Common myeloid progenitor, CD34-positive (primary cell): ENCODE measurements around the gene ITPK1.

Experiments
- CTCF ChIA-PET: fragments of 350-600 bp; sonication (Branson Sonifier 250); formaldehyde crosslinking; loops from one replicate; lab custom pipeline; 2021; ENCODE audit warnings: antibody characterized with exemption; lab: Charles Lee
- POLR2A ChIA-PET: fragments of 350-600 bp; sonication (Branson Sonifier 250); formaldehyde crosslinking; loops from one replicate; lab custom pipeline; 2021; ENCODE audit warnings: antibody characterized with exemption; lab: Charles Lee
- DNase-seq, 3 donors: peaks; one replicate each; pipeline versions ENCODE4 v3.0.0 to v3.0.0-alpha.2; 2013
- H3K27ac ChIP-seq, 2 experiments: 1 replicate in 1 of 2; 2 replicates in 1 of 2; pipeline ENCODE4 v1.7.0; 2013; ENCODE audit warnings: inconsistent platforms in 2 of 2, low read length in 2 of 2, mild to moderate bottlenecking in 2 of 2, low read depth in 1 of 2, moderate library complexity in 1 of 2; ENCODE audit not compliant: severe bottlenecking in 2 of 2, insufficient read depth in 1 of 2, poor library complexity in 1 of 2
- H3K27me3 ChIP-seq, 5 experiments: replicated peaks in 2 of 5; 1 replicate in 3 of 5; 2 replicates in 2 of 5; pipeline versions ENCODE4 v1.6.1 to v1.7.0; 2013; ENCODE audit warnings: low read length in 4 of 5, mild to moderate bottlenecking in 2 of 5, moderate library complexity in 2 of 5, inconsistent platforms in 1 of 5; ENCODE audit not compliant: insufficient read depth in 5 of 5, control insufficient read depth in 4 of 5
- H3K36me3 ChIP-seq, 4 experiments: 1 replicate in 2 of 4; 2 replicates in 2 of 4; pipeline versions ENCODE4 v1.6.1 to v1.7.0; 2013; ENCODE audit warnings: low read length in 3 of 4, control low read depth in 1 of 4, mild to moderate bottlenecking in 1 of 4; ENCODE audit not compliant: control insufficient read depth in 4 of 4, insufficient read depth in 4 of 4
- H3K4me1 ChIP-seq, 4 experiments: 1 replicate in 3 of 4; 2 replicates in 1 of 4; pipeline versions ENCODE4 v1.6.1 to v1.7.1; 2013; ENCODE audit warnings: low read length in 3 of 4, mild to moderate bottlenecking in 3 of 4, control low read depth in 1 of 4, inconsistent platforms in 1 of 4, moderate library complexity in 1 of 4; ENCODE audit not compliant: control insufficient read depth in 4 of 4, insufficient read depth in 4 of 4; ENCODE audit errors: control extremely low read depth in 1 of 4
- H3K4me3 ChIP-seq, 7 experiments: 1 replicate in 4 of 7; 2 replicates in 3 of 7; pipeline versions ENCODE4 v1.5.1 to v1.7.0; 2013; ENCODE audit warnings: mild to moderate bottlenecking in 7 of 7, low read length in 6 of 7, moderate library complexity in 6 of 7, inconsistent platforms in 2 of 7, low read depth in 2 of 7, control low read depth in 1 of 7; ENCODE audit not compliant: insufficient read depth in 4 of 7, control insufficient read depth in 1 of 7; ENCODE audit errors: extremely low read depth in 1 of 7
- H3K9me3 ChIP-seq, 5 experiments: 1 replicate in 4 of 5; 2 replicates in 1 of 5; pipeline versions ENCODE4 v1.6.1 to v1.7.1; 2013; ENCODE audit warnings: low read length in 4 of 5, mild to moderate bottlenecking in 2 of 5, inconsistent platforms in 1 of 5, low read depth in 1 of 5, moderate library complexity in 1 of 5; ENCODE audit not compliant: control insufficient read depth in 4 of 5, insufficient read depth in 2 of 5; ENCODE audit errors: control extremely low read depth in 1 of 5
- WGBS: methylation state at CpG from one replicate; pipeline ENCODE4 v1.1.5; 2013; ENCODE audit not compliant: insufficient coverage; 5-methylcytosine and 5-hydroxymethylcytosine counted together

ITPK1 gene

GRCh38 chr14:93048843-93049242 is 66.9 kb downstream of the ITPK1 start:
- CTCF ChIA-PET: interaction anchor here (0.6 to 4.2 kb wide), 4 partner anchors 14 to 64 kb away, joined by 3 to 24 read pairs (median 8); no protein-coding TSS in a partner anchor
- 100% methylated on average over 2 of the region's 2 CpGs for WGBS

DNA sequence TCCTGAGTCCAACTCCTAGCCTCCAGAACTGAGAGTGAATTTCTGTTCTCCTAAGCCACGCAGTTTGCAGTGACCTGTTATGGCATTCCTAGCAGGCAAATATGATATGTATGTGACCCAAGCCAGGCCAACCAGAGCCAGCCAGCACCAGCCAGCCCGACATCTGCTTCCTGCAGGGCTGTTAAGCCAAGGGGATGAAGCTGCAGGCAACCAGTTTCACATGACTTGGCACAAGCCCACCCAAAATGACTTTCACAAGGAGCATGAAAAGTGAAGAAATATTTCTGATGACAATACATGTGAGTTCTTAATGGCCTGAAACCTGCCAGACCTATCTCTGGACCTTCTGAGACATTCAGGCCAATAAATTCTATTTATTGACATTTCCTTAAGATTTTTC is 68.1 kb downstream of the ITPK1 start:
- 6% methylated on average over 2 of the region's 2 CpGs for WGBS
- H3K9me3 ChIP-seq: no peaks in the 10 kb centered on the region
- peaks cover 2 to 13% (median 7%) of the 10 kb centered on the region in 4 experiments for H3K36me3 ChIP-seq
- POLR2A ChIA-PET: no interaction called here
- H3K27me3 ChIP-seq: no peaks in the 10 kb centered on the region
- H3K4me3 ChIP-seq: no peak overlapping the region
- peaks cover 0 to 64% (median 37%) of the 10 kb centered on the region in 4 experiments for H3K4me1 ChIP-seq
- peak; percentile 78 to 97 (median 96) for DNase-seq
- H3K27ac ChIP-seq: peak overlapping the region in 1 of 2 experiments; percentile 56
- CTCF ChIA-PET: interaction anchor here (0.7 to 4.2 kb wide), 4 partner anchors 8 to 65 kb away, joined by 3 to 24 read pairs (median 8); no protein-coding TSS in a partner anchor

More at GRCh38 chr14:93048843-93049242, 66.9 kb downstream of the ITPK1 start:
- POLR2A ChIA-PET: no interaction called here
- Histone ChIP-seq H3K27me3 (no peaks in the 10 kb centered on the region), H3K36me3 (peaks cover 2 to 13% (median 7%) of the 10 kb centered on the region in 4 experiments), H3K4me3 (no peak overlapping the region), H3K9me3 (no peaks in the 10 kb centered on the region), H3K27ac (peak overlapping the region in 1 of 2 experiments; percentile 20), H3K4me1 (peaks cover 0 to 52% (median 29%) of the 10 kb centered on the region in 4 experiments)
- DNase-seq: no peak

- CTCF ChIA-PET: interaction anchor here (0.7 to 4.2 kb wide), 6 partner anchors 9 to 85 kb away, joined by 3 to 24 read pairs (median 6); no protein-coding TSS in a partner anchor
- peak overlapping the region in 1 of 2 experiments; percentile 56 for H3K27ac ChIP-seq
- H3K4me1 ChIP-seq: peaks cover 0 to 69% (median 38%) of the 10 kb centered on the region in 4 experiments
- no peaks in the 10 kb centered on the region for H3K27me3 ChIP-seq
- POLR2A ChIA-PET: no interaction called here
- peak overlapping the region in 1 of 7 experiments; percentile 4 for H3K4me3 ChIP-seq
- no peak for DNase-seq
- peaks cover 2 to 13% (median 7%) of the 10 kb centered on the region in 4 experiments for H3K36me3 ChIP-seq
- no peaks in the 10 kb centered on the region for H3K9me3 ChIP-seq
- WGBS: 79% methylated on average over 4 of the region's 4 CpGs
These were observed 68.6 kb downstream of the ITPK1 start for GRCh38 chr14:93047157-93047556.

DNA sequence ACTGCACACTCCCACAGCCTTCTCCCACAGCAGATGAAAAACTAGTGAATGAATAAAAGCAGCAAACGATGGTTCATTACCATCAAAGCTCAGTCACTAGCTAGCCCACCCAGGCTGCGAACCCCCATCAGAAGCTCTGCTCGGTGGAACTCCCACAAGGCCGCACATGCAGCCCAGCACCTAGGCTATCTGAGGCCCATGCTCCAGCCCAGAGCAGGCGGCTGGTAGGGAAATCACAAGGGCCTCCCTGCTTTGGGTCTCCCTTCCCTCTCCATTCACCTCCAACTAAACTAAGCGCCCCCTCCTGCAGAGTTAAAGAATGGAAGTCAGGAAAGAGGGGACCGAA is 69.0 kb downstream of the ITPK1 start:
- peak overlapping the region in 1 of 7 experiments; percentile 12 for H3K4me3 ChIP-seq
- no peaks in the 10 kb centered on the region for H3K9me3 ChIP-seq
- peaks cover 0 to 74% (median 41%) of the 10 kb centered on the region in 4 experiments for H3K4me1 ChIP-seq
- peak overlapping the region in 1 of 2 experiments; percentile 56 for H3K27ac ChIP-seq
- 89% methylated on average over 4 of the region's 7 CpGs for WGBS
- peaks cover 2 to 13% (median 7%) of the 10 kb centered on the region in 4 experiments for H3K36me3 ChIP-seq
- DNase-seq: no peak
- ChIA-PET CTCF (interaction anchor here (1.0 to 4.2 kb wide), 6 partner anchors 9 to 86 kb away, joined by 3 to 24 read pairs (median 6); no protein-coding TSS in a partner anchor), POLR2A (no interaction called here)
- H3K27me3 ChIP-seq: no peaks in the 10 kb centered on the region

- 53% methylated on average over 14 of the region's 16 CpGs for WGBS
- Histone ChIP-seq H3K4me3 (peak overlapping the region in 2 of 7 experiments; percentile 6 to 28), H3K27ac (peak overlapping the region in 1 of 2 experiments; percentile 56), H3K9me3 (no peaks in the 10 kb centered on the region), H3K36me3 (peaks cover 2 to 9% (median 5%) of the 10 kb centered on the region in 4 experiments), H3K4me1 (peaks cover 0 to 79% (median 46%) of the 10 kb centered on the region in 4 experiments), H3K27me3 (no peaks in the 10 kb centered on the region)
- ChIA-PET CTCF (interaction anchor here (1.3 to 4.2 kb wide), 4 partner anchors 9 to 86 kb away, joined by 4 to 24 read pairs (median 6); no protein-coding TSS in a partner anchor), POLR2A (no interaction called here)
- DNase-seq: peak in 2 of 3 donors; percentile 26 to 43
These were observed 69.6 kb downstream of the ITPK1 start for GRCh38 chr14:93045965-93046704.

DNA sequence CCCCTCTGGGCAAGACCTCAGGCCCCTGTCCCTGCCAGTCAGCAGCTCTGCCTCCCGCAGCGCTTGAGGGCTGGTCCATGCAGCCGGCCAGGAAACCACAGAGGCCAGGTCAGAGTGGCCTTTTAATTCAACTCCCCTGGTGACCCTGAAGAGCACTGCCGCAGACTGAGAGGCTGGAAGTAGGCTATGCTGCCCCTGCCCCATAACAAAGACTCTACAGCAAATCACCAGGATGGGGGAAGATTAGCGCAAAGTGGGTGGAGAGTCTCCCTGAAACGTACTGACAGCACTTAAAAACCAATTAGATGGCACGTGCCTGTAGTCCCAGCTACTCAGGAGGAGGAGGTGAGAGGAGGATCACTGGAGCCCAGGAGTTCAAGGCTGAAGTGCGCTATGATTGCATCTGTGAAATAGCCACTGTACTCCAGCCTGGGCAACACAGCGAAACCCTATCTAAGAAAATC is 70.5 kb downstream of the ITPK1 start:
- H3K36me3 ChIP-seq: peaks cover 0 to 2% (median 1%) of the 10 kb centered on the region in 4 experiments
- POLR2A ChIA-PET: no interaction called here
- H3K9me3 ChIP-seq: no peaks in the 10 kb centered on the region
- WGBS: 75% methylated on average over 6 of the region's 9 CpGs
- H3K4me1 ChIP-seq: peaks cover 0 to 88% (median 55%) of the 10 kb centered on the region in 4 experiments
- peak overlapping the region in 1 of 2 experiments; percentile 39 for H3K27ac ChIP-seq
- CTCF ChIA-PET: interaction anchor here (0.6 to 4.2 kb wide), 4 partner anchors 9 to 93 kb away, joined by 3 to 24 read pairs (median 6); no protein-coding TSS in a partner anchor
- no peak overlapping the region for H3K4me3 ChIP-seq
- H3K27me3 ChIP-seq: no peaks in the 10 kb centered on the region
- no peak for DNase-seq
